Neural cell (in vitro differentiated cells): ENCODE measurements around the gene YDJC.

ENCODE experiments used
- CTCF ChIP-seq: fragments of 450-650 bp; IDR thresholded peaks from 2 replicates; pipeline ENCODE4 v1.5.1; 2014; ENCODE audit warnings: antibody characterized with exemption, mild to moderate bottlenecking, moderate library complexity; ENCODE audit not compliant: poor library complexity, severe bottlenecking
- EP300 ChIP-seq: fragments of 450-650 bp; conservative IDR thresholded peaks from 2 replicates; pipeline ENCODE4 v1.6.1; 2014; ENCODE audit warnings: antibody characterized with exemption, mild to moderate bottlenecking, moderate library complexity; ENCODE audit not compliant: poor library complexity, severe bottlenecking
- EZH2 ChIP-seq: fragments of 200-600, 300-800 bp; shearing (Covaris generic), sonication (generic); IDR thresholded peaks from 2 replicates; pipeline ENCODE4 v1.6.1; 2014; ENCODE audit warnings: antibody characterized with exemption, low read length, borderline replicate concordance, mild to moderate bottlenecking; ENCODE audit not compliant: insufficient read depth, poor library complexity, severe bottlenecking
- MXI1 ChIP-seq: fragments of 450-650 bp; conservative IDR thresholded peaks from 2 replicates; pipeline ENCODE4 v1.6.1; 2014; ENCODE audit warnings: antibody characterized with exemption, mild to moderate bottlenecking; ENCODE audit not compliant: poor library complexity, severe bottlenecking
- POLR2AphosphoS5 ChIP-seq: IDR thresholded peaks from 2 replicates; pipeline ENCODE4 v1.6.1; 2012
- RAD21 ChIP-seq: fragments of 450-650 bp; conservative IDR thresholded peaks from 2 replicates; pipeline ENCODE4 v1.6.1; 2014; ENCODE audit warnings: antibody characterized with exemption, mild to moderate bottlenecking, moderate library complexity
- SMC3 ChIP-seq: fragments of 450-650 bp; conservative IDR thresholded peaks from 2 replicates; pipeline ENCODE4 v1.6.1; 2014; ENCODE audit warnings: antibody characterized with exemption, mild to moderate bottlenecking, moderate library complexity; ENCODE audit not compliant: poor library complexity
- TAF1 ChIP-seq: IDR thresholded peaks from 2 replicates; pipeline ENCODE4 v1.6.1; 2012; ENCODE audit warnings: low read depth
- TF ChIP-seq, protein P1 (sequence below): IDR thresholded peaks from 2 replicates; pipeline ENCODE4 v1.6.1; 2012; ENCODE audit warnings: borderline replicate concordance

DNA sequence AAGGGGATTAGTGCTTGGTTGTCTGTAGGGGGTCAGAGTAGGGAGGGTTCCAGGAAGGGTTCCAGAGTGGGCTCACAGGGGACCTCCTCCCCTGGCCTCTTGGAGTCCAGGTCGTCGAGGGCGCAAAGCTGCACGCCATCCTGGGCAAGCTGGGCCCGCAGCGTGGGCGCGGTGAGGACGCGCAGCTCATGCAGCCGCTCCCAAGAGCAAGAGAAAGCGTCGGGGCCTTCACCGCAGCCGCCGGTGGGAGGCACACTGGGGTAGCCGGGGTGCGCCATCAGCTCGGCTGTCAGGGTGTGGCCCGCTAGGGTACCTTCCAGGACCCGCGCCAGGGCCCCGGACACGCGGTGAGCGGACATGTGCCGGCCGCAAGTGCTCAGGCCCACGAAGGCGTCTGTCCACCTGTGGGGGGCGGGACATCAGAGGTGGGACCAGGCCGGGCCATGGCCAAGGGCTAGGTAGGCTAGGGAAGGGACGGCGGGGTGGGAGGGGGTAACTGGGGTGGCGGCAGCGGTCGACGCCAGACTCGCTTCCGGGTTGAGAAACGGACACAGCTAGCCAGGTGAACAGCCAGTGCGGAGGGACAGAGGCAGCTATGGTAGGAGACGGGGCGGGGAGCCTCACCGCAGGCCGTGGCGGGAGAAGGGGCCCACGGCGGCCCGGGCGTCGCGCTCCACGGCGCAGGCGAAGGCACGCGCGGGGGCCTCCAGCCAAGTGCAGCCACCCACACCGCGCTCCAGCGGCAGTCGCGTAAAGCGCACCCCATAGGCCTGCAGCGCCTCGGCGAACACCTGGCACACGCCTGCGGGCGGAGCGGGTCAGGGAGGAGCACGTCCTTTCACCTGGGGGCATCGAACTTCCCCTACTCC lies 1.2 kb downstream of the YDJC start:
- TF ChIP-seq EP300 (no peak), CTCF (no peak), POLR2AphosphoS5 (no peak), MXI1 (no peak), EZH2 (no peak), RAD21 (no peak), SMC3 (no peak), TAF1 (no peak)
- TF ChIP-seq, protein P1, sequence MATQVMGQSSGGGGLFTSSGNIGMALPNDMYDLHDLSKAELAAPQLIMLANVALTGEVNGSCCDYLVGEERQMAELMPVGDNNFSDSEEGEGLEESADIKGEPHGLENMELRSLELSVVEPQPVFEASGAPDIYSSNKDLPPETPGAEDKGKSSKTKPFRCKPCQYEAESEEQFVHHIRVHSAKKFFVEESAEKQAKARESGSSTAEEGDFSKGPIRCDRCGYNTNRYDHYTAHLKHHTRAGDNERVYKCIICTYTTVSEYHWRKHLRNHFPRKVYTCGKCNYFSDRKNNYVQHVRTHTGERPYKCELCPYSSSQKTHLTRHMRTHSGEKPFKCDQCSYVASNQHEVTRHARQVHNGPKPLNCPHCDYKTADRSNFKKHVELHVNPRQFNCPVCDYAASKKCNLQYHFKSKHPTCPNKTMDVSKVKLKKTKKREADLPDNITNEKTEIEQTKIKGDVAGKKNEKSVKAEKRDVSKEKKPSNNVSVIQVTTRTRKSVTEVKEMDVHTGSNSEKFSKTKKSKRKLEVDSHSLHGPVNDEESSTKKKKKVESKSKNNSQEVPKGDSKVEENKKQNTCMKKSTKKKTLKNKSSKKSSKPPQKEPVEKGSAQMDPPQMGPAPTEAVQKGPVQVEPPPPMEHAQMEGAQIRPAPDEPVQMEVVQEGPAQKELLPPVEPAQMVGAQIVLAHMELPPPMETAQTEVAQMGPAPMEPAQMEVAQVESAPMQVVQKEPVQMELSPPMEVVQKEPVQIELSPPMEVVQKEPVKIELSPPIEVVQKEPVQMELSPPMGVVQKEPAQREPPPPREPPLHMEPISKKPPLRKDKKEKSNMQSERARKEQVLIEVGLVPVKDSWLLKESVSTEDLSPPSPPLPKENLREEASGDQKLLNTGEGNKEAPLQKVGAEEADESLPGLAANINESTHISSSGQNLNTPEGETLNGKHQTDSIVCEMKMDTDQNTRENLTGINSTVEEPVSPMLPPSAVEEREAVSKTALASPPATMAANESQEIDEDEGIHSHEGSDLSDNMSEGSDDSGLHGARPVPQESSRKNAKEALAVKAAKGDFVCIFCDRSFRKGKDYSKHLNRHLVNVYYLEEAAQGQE = no peak
